NCI-H1417 (cell line): ENCODE data around the gene PPP1R36.
"Not testable (repeated sequence)": the region's sequence is repeated elsewhere in the genome, so short reads cannot be mapped to it uniquely, and the experiment has no call there.

ENCODE experiments used
- DNase-seq, 3 experiments: peaks; one replicate each; lab custom pipeline; 2025; lab: John Stamatoyannopoulos, UW

Gene PPP1R36

GRCh38 chr14:64520699-64521098 lies 29.1 kb upstream of the PPP1R36 start:
- no peak for DNase-seq

GRCh38 chr14:64522591-64523355 lies 27.0 kb upstream of the PPP1R36 start:
- no peak for DNase-seq

GRCh38 chr14:64525354-64525753 lies 24.4 kb upstream of the PPP1R36 start:
- no peak for DNase-seq

- no peak for DNase-seq
Observed at GRCh38 chr14:64531567-64531966, 18.2 kb upstream of the PPP1R36 start.

- no peak for DNase-seq
Observed at GRCh38 chr14:64536488-64537245, 13.1 kb upstream of the PPP1R36 start.

GRCh38 chr14:64540208-64541202 lies 9.3 kb upstream of the PPP1R36 start, which contains the start of gene HSPA2:
TSS of gene HSPA2 (plus strand) at chr14:64540741. CDS start at chr14:64540850, 109 bp downstream.
- DNase-seq = peak in 1 of 3 experiments; percentile 99

- no peak for DNase-seq
Observed at GRCh38 chr14:64541261-64541971, 8.3 kb upstream of the PPP1R36 start.

GRCh38 chr14:64541972-64542835 lies 7.6 kb upstream of the PPP1R36 start:
- DNase-seq = no peak

- DNase-seq = no peak
Observed at GRCh38 chr14:64542836-64543201, 6.9 kb upstream of the PPP1R36 start.

GRCh38 chr14:64544607-64545312 lies 5.0 kb upstream of the PPP1R36 start:
- DNase-seq = peak in 1 of 3 experiments; percentile 24

GRCh38 chr14:64549016-64549415 lies 745 bp upstream of the PPP1R36 start:
- peak in 1 of 3 experiments; percentile 3 for DNase-seq

GRCh38 chr14:64550621-64551333 lies 1.0 kb downstream of the PPP1R36 start:
- peak in 2 of 3 experiments; percentile 34 to 76 for DNase-seq

GRCh38 chr14:64554556-64554955 lies 4.8 kb downstream of the PPP1R36 start:
- no peak for DNase-seq

GRCh38 chr14:64556526-64556925 lies 6.8 kb downstream of the PPP1R36 start:
- no peak for DNase-seq

- not testable (repeated sequence) for DNase-seq
Observed at GRCh38 chr14:64558216-64558615, 8.5 kb downstream of the PPP1R36 start.

GRCh38 chr14:64561631-64562030 lies 11.9 kb downstream of the PPP1R36 start:
- peak in 2 of 3 experiments; percentile 0 to 20 for DNase-seq

- no peak for DNase-seq
Observed at GRCh38 chr14:64562436-64562835, 12.7 kb downstream of the PPP1R36 start.

- no peak for DNase-seq
Observed at GRCh38 chr14:64563696-64564095, 13.9 kb downstream of the PPP1R36 start.

- DNase-seq = no peak
Observed at GRCh38 chr14:64566651-64567122, 16.9 kb downstream of the PPP1R36 start.
